ENCODE data around the gene VEPH1. TPM values are rescaled to one million over a fixed set of nuclear protein-coding genes. Genes with fewer than 3 reads are reported as not detected.

The VEPH1 gene
- total RNA-seq, 1 donor from 2014 or later: not detected

GRCh38 chr3:157301755-157302154 is 201.5 kb downstream of the VEPH1 start:
- no peaks in the 10 kb centered on the region for H3K36me3 Mint-ChIP-seq (ENCODE audit: low read depth)
- peaks cover 2% of the 10 kb centered on the region for H3K27me3 Mint-ChIP-seq (ENCODE audit: insufficient read depth)
- H3K27ac Mint-ChIP-seq: no peak overlapping the region
- no peaks in the 10 kb centered on the region for H3K4me1 Mint-ChIP-seq (ENCODE audit: low read depth)
- no peak overlapping the region for H3K4me3 Mint-ChIP-seq
- DNase-seq (ENCODE audit: low spot score): no peak
- intact Hi-C loops (cut with micrococcal nuclease): no loop called here
- H3K9me3 Mint-ChIP-seq: no peaks in the 10 kb centered on the region

- Mint-ChIP-seq H3K9me3 (no peaks in the 10 kb centered on the region), H3K27me3 (ENCODE audit: insufficient read depth) (peaks cover 5% of the 10 kb centered on the region), H3K4me3 (no peak overlapping the region), H3K36me3 (ENCODE audit: low read depth) (no peaks in the 10 kb centered on the region), H3K27ac (no peak overlapping the region), H3K4me1 (ENCODE audit: low read depth) (no peaks in the 10 kb centered on the region)
- DNase-seq (ENCODE audit: low spot score): no peak
- intact Hi-C loops (cut with micrococcal nuclease): no loop called here
Observed at GRCh38 chr3:157300981-157301663, 202.1 kb downstream of the VEPH1 start.

- intact Hi-C loops (cut with micrococcal nuclease): no loop called here
- H3K27ac Mint-ChIP-seq: no peak overlapping the region
- no peak overlapping the region for H3K4me3 Mint-ChIP-seq
- no peaks in the 10 kb centered on the region for H3K36me3 Mint-ChIP-seq (ENCODE audit: low read depth)
- H3K27me3 Mint-ChIP-seq (ENCODE audit: insufficient read depth): peaks cover 5% of the 10 kb centered on the region
- no peaks in the 10 kb centered on the region for H3K4me1 Mint-ChIP-seq (ENCODE audit: low read depth)
- H3K9me3 Mint-ChIP-seq: no peaks in the 10 kb centered on the region
- DNase-seq (ENCODE audit: low spot score): no peak
Observed at GRCh38 chr3:157300094-157300493, 203.1 kb downstream of the VEPH1 start.

- peaks cover 5% of the 10 kb centered on the region for H3K27me3 Mint-ChIP-seq (ENCODE audit: insufficient read depth)
- H3K36me3 Mint-ChIP-seq (ENCODE audit: low read depth): no peaks in the 10 kb centered on the region
- H3K4me3 Mint-ChIP-seq: no peak overlapping the region
- intact Hi-C loops (cut with micrococcal nuclease): no loop called here
- H3K4me1 Mint-ChIP-seq (ENCODE audit: low read depth): no peaks in the 10 kb centered on the region
- H3K9me3 Mint-ChIP-seq: no peaks in the 10 kb centered on the region
- no peak overlapping the region for H3K27ac Mint-ChIP-seq
- no peak for DNase-seq (ENCODE audit: low spot score)
Observed at GRCh38 chr3:157297328-157297915, 205.8 kb downstream of the VEPH1 start.

GRCh38 chr3:157294953-157295352 is 208.3 kb downstream of the VEPH1 start:
- intact Hi-C loops (cut with micrococcal nuclease): no loop called here
- Mint-ChIP-seq H3K36me3 (ENCODE audit: low read depth) (no peaks in the 10 kb centered on the region), H3K4me1 (ENCODE audit: low read depth) (no peaks in the 10 kb centered on the region), H3K4me3 (no peak overlapping the region), H3K27ac (no peak overlapping the region), H3K9me3 (no peaks in the 10 kb centered on the region), H3K27me3 (ENCODE audit: insufficient read depth) (peaks cover 8% of the 10 kb centered on the region)
- DNase-seq (ENCODE audit: low spot score): no peak

GRCh38 chr3:157294491-157294890 is 208.7 kb downstream of the VEPH1 start:
- Mint-ChIP-seq H3K27ac (no peak overlapping the region), H3K4me1 (ENCODE audit: low read depth) (no peaks in the 10 kb centered on the region), H3K4me3 (no peak overlapping the region), H3K9me3 (no peaks in the 10 kb centered on the region), H3K36me3 (ENCODE audit: low read depth) (no peaks in the 10 kb centered on the region), H3K27me3 (ENCODE audit: insufficient read depth) (peaks cover 8% of the 10 kb centered on the region)
- intact Hi-C loops (cut with micrococcal nuclease): no loop called here
- no peak for DNase-seq (ENCODE audit: low spot score)

GRCh38 chr3:157290766-157291165 is 212.4 kb downstream of the VEPH1 start:
- Mint-ChIP-seq H3K27ac (no peak overlapping the region), H3K4me3 (no peak overlapping the region), H3K9me3 (no peaks in the 10 kb centered on the region), H3K4me1 (ENCODE audit: low read depth) (no peaks in the 10 kb centered on the region), H3K36me3 (ENCODE audit: low read depth) (no peaks in the 10 kb centered on the region), H3K27me3 (ENCODE audit: insufficient read depth) (peaks cover 3% of the 10 kb centered on the region)
- intact Hi-C loops (cut with micrococcal nuclease): no loop called here
- no peak for DNase-seq (ENCODE audit: low spot score)

GRCh38 chr3:157285966-157286365 is 217.2 kb downstream of the VEPH1 start:
- H3K4me3 Mint-ChIP-seq: no peak overlapping the region

GRCh38 chr3:157285141-157285540 is 218.1 kb downstream of the VEPH1 start:
- H3K9me3 Mint-ChIP-seq: no peaks in the 10 kb centered on the region
- no peak for DNase-seq (ENCODE audit: low spot score)
- intact Hi-C loops (cut with micrococcal nuclease): no loop called here
- H3K4me3 Mint-ChIP-seq: no peak overlapping the region
- no peaks in the 10 kb centered on the region for H3K36me3 Mint-ChIP-seq (ENCODE audit: low read depth)
- no peaks in the 10 kb centered on the region for H3K4me1 Mint-ChIP-seq (ENCODE audit: low read depth)
- no peaks in the 10 kb centered on the region for H3K27me3 Mint-ChIP-seq (ENCODE audit: insufficient read depth)
- no peak overlapping the region for H3K27ac Mint-ChIP-seq

More at GRCh38 chr3:157285966-157286365, 217.2 kb downstream of the VEPH1 start:
- Mint-ChIP-seq H3K36me3 (ENCODE audit: low read depth) (no peaks in the 10 kb centered on the region), H3K4me1 (ENCODE audit: low read depth) (no peaks in the 10 kb centered on the region), H3K27me3 (ENCODE audit: insufficient read depth) (no peaks in the 10 kb centered on the region), H3K27ac (no peak overlapping the region), H3K9me3 (no peaks in the 10 kb centered on the region)
- intact Hi-C loops (cut with micrococcal nuclease): no loop called here
- no peak for DNase-seq (ENCODE audit: low spot score)

GRCh38 chr3:157284688-157285087 is 218.5 kb downstream of the VEPH1 start:
- no peak for DNase-seq (ENCODE audit: low spot score)
- no peak overlapping the region for H3K4me3 Mint-ChIP-seq
- intact Hi-C loops (cut with micrococcal nuclease): no loop called here
- H3K27me3 Mint-ChIP-seq (ENCODE audit: insufficient read depth): no peaks in the 10 kb centered on the region
- no peaks in the 10 kb centered on the region for H3K36me3 Mint-ChIP-seq (ENCODE audit: low read depth)
- no peaks in the 10 kb centered on the region for H3K4me1 Mint-ChIP-seq (ENCODE audit: low read depth)
- H3K9me3 Mint-ChIP-seq: no peaks in the 10 kb centered on the region
- H3K27ac Mint-ChIP-seq: no peak overlapping the region

GRCh38 chr3:157282261-157283191 is 220.7 kb downstream of the VEPH1 start:
- Mint-ChIP-seq H3K9me3 (no peaks in the 10 kb centered on the region), H3K27ac (no peak overlapping the region), H3K4me1 (ENCODE audit: low read depth) (no peaks in the 10 kb centered on the region), H3K36me3 (ENCODE audit: low read depth) (no peaks in the 10 kb centered on the region), H3K27me3 (ENCODE audit: insufficient read depth) (no peaks in the 10 kb centered on the region), H3K4me3 (no peak overlapping the region)
- no peak for DNase-seq (ENCODE audit: low spot score)
- intact Hi-C loops (cut with micrococcal nuclease): no loop called here

- Mint-ChIP-seq H3K4me1 (ENCODE audit: low read depth) (no peaks in the 10 kb centered on the region), H3K4me3 (no peak overlapping the region), H3K36me3 (ENCODE audit: low read depth) (no peaks in the 10 kb centered on the region), H3K27ac (no peak overlapping the region), H3K27me3 (ENCODE audit: insufficient read depth) (no peaks in the 10 kb centered on the region), H3K9me3 (no peaks in the 10 kb centered on the region)
- DNase-seq (ENCODE audit: low spot score): no peak
- intact Hi-C loops (cut with micrococcal nuclease): no loop called here
Observed at GRCh38 chr3:157280786-157281185, 222.4 kb downstream of the VEPH1 start.

GRCh38 chr3:157280354-157280753 is 222.9 kb downstream of the VEPH1 start:
- H3K4me3 Mint-ChIP-seq: no peak overlapping the region
- no peaks in the 10 kb centered on the region for H3K4me1 Mint-ChIP-seq (ENCODE audit: low read depth)
- no peaks in the 10 kb centered on the region for H3K9me3 Mint-ChIP-seq
- no peak overlapping the region for H3K27ac Mint-ChIP-seq
- H3K36me3 Mint-ChIP-seq (ENCODE audit: low read depth): no peaks in the 10 kb centered on the region
- intact Hi-C loops (cut with micrococcal nuclease): no loop called here
- no peaks in the 10 kb centered on the region for H3K27me3 Mint-ChIP-seq (ENCODE audit: insufficient read depth)
- no peak for DNase-seq (ENCODE audit: low spot score)
